Astrocyte (in vitro differentiated cells and primary cell): ENCODE results near the gene CRYBB2. TPM values are rescaled to one million over a fixed set of nuclear protein-coding genes. Genes with fewer than 3 reads are reported as not detected.

Experiments used
- DNase-seq: peaks from one replicate; pipeline ENCODE4 v3.0.0-alpha.2; 2010; ENCODE audit warnings: low read depth
- FAIRE-seq: peaks from 2 replicates; lab custom pipeline; 2011; peaks lifted over from hg19 to GRCh38; lab: Jason Lieb, UNC
- H2AFZ ChIP-seq: 2 replicates; pipeline ENCODE4 v1.6.0; 2012; ENCODE audit warnings: low read depth, low read length, inconsistent platforms
- H3K27ac ChIP-seq: 2 replicates; pipeline ENCODE4 v1.5.1; 2011; ENCODE audit warnings: low read depth, low read length, inconsistent platforms
- H3K27me3 ChIP-seq: 2 replicates; pipeline ENCODE4 v1.6.0; 2011; ENCODE audit warnings: low read length, inconsistent platforms; ENCODE audit not compliant: insufficient read depth
- H3K36me3 ChIP-seq: 2 replicates; pipeline ENCODE4 v1.5.1; 2011; ENCODE audit warnings: low read length, inconsistent platforms; ENCODE audit not compliant: insufficient read depth
- H3K4me1 ChIP-seq: 2 replicates; pipeline ENCODE4 v1.5.1; 2011; ENCODE audit warnings: low read length, inconsistent platforms; ENCODE audit not compliant: insufficient read depth
- H3K4me2 ChIP-seq: 2 replicates; pipeline ENCODE4 v1.6.0; 2012; ENCODE audit warnings: low read length, inconsistent platforms
- H3K4me3 ChIP-seq: 2 replicates; pipeline ENCODE4 v1.5.1; 2011; ENCODE audit warnings: low read depth, mild to moderate bottlenecking, low read length, inconsistent platforms; ENCODE audit not compliant: insufficient read depth
- H3K79me2 ChIP-seq: 2 replicates; pipeline ENCODE4 v1.6.0; 2012; ENCODE audit warnings: mild to moderate bottlenecking, low read length, inconsistent platforms; ENCODE audit not compliant: insufficient read depth
- H3K9ac ChIP-seq: 2 replicates; pipeline ENCODE4 v1.6.0; 2012; ENCODE audit warnings: mild to moderate bottlenecking, low read length, inconsistent platforms
- H3K9me3 ChIP-seq: 2 replicates; pipeline ENCODE4 v1.5.1; 2012; ENCODE audit warnings: low read depth, mild to moderate bottlenecking, low read length, inconsistent platforms; ENCODE audit not compliant: insufficient read depth
- H4K20me1 ChIP-seq: 2 replicates; pipeline ENCODE4 v1.6.0; 2012; ENCODE audit warnings: low read length, inconsistent platforms; ENCODE audit not compliant: insufficient read depth
- H3K27ac Mint-ChIP-seq: one replicate; pipeline ENCODE4 v1.8.0; 2021; ENCODE audit warnings: mild to moderate bottlenecking, mixed read lengths; ENCODE audit not compliant: unreplicated experiment
- H3K27me3 Mint-ChIP-seq: one replicate; pipeline ENCODE4 v1.8.0; 2021; ENCODE audit warnings: low read depth, mixed read lengths; ENCODE audit not compliant: unreplicated experiment
- H3K36me3 Mint-ChIP-seq: one replicate; pipeline ENCODE4 v1.8.0; 2021; ENCODE audit warnings: low read depth, mixed read lengths; ENCODE audit not compliant: unreplicated experiment
- H3K4me1 Mint-ChIP-seq: one replicate; pipeline ENCODE4 v1.8.0; 2021; ENCODE audit warnings: low read depth, mixed read lengths; ENCODE audit not compliant: unreplicated experiment
- H3K4me3 Mint-ChIP-seq: one replicate; pipeline ENCODE4 v1.8.0; 2021; ENCODE audit warnings: mild to moderate bottlenecking, moderate library complexity, mixed read lengths; ENCODE audit not compliant: unreplicated experiment
- H3K9me3 Mint-ChIP-seq: one replicate; pipeline ENCODE4 v1.8.0; 2021; ENCODE audit warnings: mild to moderate bottlenecking, mixed read lengths; ENCODE audit not compliant: unreplicated experiment
- EZH2 ChIP-seq: IDR thresholded peaks from 2 replicates; pipeline ENCODE4 v1.6.1; 2012; ENCODE audit warnings: mild to moderate bottlenecking, low read length, inconsistent platforms; ENCODE audit not compliant: insufficient read depth
- total RNA-seq: library from RNA; stranded (reverse); gene quantifications from 2 replicates; pipeline ENCODE4 v1.2.1, GENCODE V29; 2021
- TF ChIP-seq, protein P1 (sequence below): IDR thresholded peaks from 2 replicates; pipeline ENCODE4 v1.5.1; 2011; ENCODE audit warnings: low read depth, mild to moderate bottlenecking, inconsistent platforms, low read length, moderate library complexity; ENCODE audit not compliant: insufficient read depth

CRYBB2 gene
- total RNA-seq, 1 donor from 2014 or later, result not detected

DNA sequence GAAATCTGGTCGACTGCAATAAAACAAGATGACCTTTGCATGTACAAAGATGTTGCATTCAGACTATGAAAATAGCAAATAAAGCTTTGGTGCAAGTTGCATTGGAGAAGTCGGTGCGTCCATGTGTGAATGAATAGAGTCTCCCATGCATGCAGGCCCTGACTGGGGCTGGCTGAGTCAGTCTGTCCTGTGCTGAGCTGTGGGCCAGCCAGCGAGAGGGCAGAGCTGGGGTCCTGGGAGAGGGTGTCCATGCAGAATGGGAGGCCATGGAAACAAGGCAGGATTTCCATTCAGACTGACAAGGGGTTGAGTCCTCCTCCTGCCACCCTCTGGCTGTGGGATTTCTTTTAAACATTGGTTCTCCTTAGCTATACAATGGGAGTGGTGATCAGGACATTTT lies 22.1 kb upstream of the CRYBB2 start:
- H3K4me3 Mint-ChIP-seq, result no peak overlapping the region
- Histone ChIP-seq H3K9me3 (no peaks in the 10 kb centered on the region), H2AFZ (no peak overlapping the region), H3K4me1 (no peaks in the 10 kb centered on the region), H3K36me3 (no peaks in the 10 kb centered on the region), H4K20me1 (no peaks in the 10 kb centered on the region), H3K79me2 (no peaks in the 10 kb centered on the region), H3K27ac (no peak overlapping the region), H3K27me3 (no peaks in the 10 kb centered on the region), H3K9ac (no peak overlapping the region), H3K4me2 (no peak overlapping the region), H3K4me3 (no peak overlapping the region)
- no peak overlapping the region for H3K27ac Mint-ChIP-seq
- no peaks in the 10 kb centered on the region for H3K9me3 Mint-ChIP-seq
- TF ChIP-seq EZH2, result no peak
- TF ChIP-seq, protein P1, sequence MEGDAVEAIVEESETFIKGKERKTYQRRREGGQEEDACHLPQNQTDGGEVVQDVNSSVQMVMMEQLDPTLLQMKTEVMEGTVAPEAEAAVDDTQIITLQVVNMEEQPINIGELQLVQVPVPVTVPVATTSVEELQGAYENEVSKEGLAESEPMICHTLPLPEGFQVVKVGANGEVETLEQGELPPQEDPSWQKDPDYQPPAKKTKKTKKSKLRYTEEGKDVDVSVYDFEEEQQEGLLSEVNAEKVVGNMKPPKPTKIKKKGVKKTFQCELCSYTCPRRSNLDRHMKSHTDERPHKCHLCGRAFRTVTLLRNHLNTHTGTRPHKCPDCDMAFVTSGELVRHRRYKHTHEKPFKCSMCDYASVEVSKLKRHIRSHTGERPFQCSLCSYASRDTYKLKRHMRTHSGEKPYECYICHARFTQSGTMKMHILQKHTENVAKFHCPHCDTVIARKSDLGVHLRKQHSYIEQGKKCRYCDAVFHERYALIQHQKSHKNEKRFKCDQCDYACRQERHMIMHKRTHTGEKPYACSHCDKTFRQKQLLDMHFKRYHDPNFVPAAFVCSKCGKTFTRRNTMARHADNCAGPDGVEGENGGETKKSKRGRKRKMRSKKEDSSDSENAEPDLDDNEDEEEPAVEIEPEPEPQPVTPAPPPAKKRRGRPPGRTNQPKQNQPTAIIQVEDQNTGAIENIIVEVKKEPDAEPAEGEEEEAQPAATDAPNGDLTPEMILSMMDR, result no peak
- FAIRE-seq (no peak), DNase-seq (no peak)
- no peaks in the 10 kb centered on the region for H3K27me3 Mint-ChIP-seq
- peaks cover 4% of the 10 kb centered on the region for H3K4me1 Mint-ChIP-seq
- H3K36me3 Mint-ChIP-seq, result peaks cover 11% of the 10 kb centered on the region

DNA sequence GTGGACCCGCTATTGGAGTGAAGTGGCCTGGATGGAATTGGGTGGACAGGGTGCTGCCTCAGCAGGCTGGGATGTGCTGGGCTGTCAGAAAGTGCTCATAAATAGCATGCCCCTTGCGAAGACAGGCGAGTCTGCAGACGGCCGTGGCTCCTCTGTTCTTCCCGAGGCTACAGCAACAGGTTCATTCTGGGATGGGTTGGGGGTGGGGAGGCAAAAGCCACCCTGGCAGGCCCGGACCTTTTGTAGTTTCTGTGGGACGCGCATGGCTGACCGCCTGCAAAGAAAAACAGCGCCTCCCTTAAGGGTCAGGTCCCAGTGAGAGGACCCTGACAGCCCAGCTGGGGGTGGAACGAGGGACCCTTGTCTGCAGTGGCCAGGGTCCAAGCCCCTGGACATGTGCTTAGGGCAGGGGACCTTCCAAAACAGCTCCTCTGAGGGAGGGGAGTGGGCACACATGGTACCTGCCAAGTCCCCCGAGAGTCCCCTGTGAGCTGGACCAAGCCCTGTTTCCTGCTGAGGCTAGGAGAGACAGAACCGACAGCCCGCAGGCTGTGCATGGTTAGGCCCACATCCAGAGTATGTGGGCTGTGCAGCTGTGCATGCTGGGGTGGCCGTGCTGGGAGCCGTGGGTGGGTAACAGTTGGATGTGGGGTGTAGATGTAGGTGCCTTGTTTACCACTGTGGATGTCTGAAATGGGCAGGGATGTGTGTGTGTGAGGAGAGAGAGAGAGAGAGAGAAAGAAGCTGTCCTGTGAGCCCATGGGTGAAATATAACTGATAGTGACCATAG lies 19.5 kb upstream of the CRYBB2 start, which contains the start of gene CRYBB3:
TSS of gene CRYBB3 (plus strand) at position 128 of the 790 bp plus-strand sequence. CDS start 1,539 bp downstream, outside the sequence.
- FAIRE-seq (no peak), DNase-seq (no peak)
- H4K20me1 ChIP-seq, result no peaks in the 10 kb centered on the region
- Mint-ChIP-seq H3K27me3 (no peaks in the 10 kb centered on the region), H3K4me1 (peaks cover 4% of the 10 kb centered on the region), H3K36me3 (peaks cover 9% of the 10 kb centered on the region), H3K4me3 (no peak within 1 kb of the TSS), H3K27ac (no peak within 1 kb of the TSS), H3K9me3 (no peaks in the 10 kb centered on the region)
- H3K27me3 ChIP-seq, result no peaks in the 10 kb centered on the region
- no peaks in the 10 kb centered on the region for H3K79me2 ChIP-seq
- H3K36me3 ChIP-seq, result no peaks in the 10 kb centered on the region
- no peak within 1 kb of the TSS for H3K27ac ChIP-seq
- no peak within 1 kb of the TSS for H3K4me3 ChIP-seq
- no peak within 1 kb of the TSS for H3K4me2 ChIP-seq
- no peak within 1 kb of the TSS for H3K9ac ChIP-seq
- no peaks in the 10 kb centered on the region for H3K4me1 ChIP-seq
- no peaks in the 10 kb centered on the region for H3K9me3 ChIP-seq
- H2AFZ ChIP-seq, result no peak within 1 kb of the TSS
- no peak for TF ChIP-seq EZH2
- TF ChIP-seq, protein P1, result no peak

DNA sequence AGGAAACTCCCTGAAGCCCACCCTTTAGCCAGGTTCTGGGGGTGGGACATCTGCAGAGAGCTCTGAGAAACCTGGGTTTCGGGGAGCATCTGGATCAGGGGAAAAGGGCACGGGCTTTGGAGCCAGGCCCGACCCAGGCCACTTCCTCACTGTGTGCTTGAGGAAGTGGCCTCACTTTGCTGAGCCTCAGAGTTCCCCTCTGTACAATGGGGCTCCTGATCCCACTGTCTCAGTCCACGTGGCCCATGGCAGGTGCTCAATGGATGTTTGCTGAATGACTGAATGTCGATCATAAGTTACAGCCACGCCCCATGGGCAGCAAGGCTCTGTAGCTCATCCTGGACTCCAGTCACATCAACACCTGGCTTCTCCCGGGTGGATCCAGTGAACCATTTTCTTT lies 18.5 kb upstream of the CRYBB2 start:
- no peaks in the 10 kb centered on the region for H3K36me3 ChIP-seq
- Mint-ChIP-seq H3K27ac (no peak overlapping the region), H3K36me3 (peaks cover 9% of the 10 kb centered on the region), H3K4me1 (peaks cover 4% of the 10 kb centered on the region), H3K27me3 (no peaks in the 10 kb centered on the region), H3K4me3 (no peak overlapping the region), H3K9me3 (no peaks in the 10 kb centered on the region)
- DNase-seq (no peak), FAIRE-seq (no peak)
- no peak overlapping the region for H3K4me3 ChIP-seq
- TF ChIP-seq, protein P1, result no peak
- no peak for TF ChIP-seq EZH2
- no peak overlapping the region for H3K27ac ChIP-seq
- H4K20me1 ChIP-seq, result no peaks in the 10 kb centered on the region
- H3K4me2 ChIP-seq, result no peak overlapping the region
- no peak overlapping the region for H2AFZ ChIP-seq
- no peaks in the 10 kb centered on the region for H3K27me3 ChIP-seq
- no peaks in the 10 kb centered on the region for H3K4me1 ChIP-seq
- no peak overlapping the region for H3K9ac ChIP-seq
- no peaks in the 10 kb centered on the region for H3K9me3 ChIP-seq
- no peaks in the 10 kb centered on the region for H3K79me2 ChIP-seq
